ENCODE results near the gene MTHFSD. TPM values are rescaled to one million over a fixed set of nuclear protein-coding genes. Genes with fewer than 3 reads are reported as not detected.

MTHFSD gene
- polyA plus RNA-seq, 1 of the 3 experiments (the other 2 are of a cell fraction), result 15.6 TPM

- Histone ChIP-seq H3K4me3 (ENCODE audit: low read depth in 2 of 2, low read length in 1 of 2) (no peak overlapping the region), H2AFZ (ENCODE audit: low read depth) (no peak overlapping the region), H3K27me3 (ENCODE audit: insufficient read depth) (peaks cover 53% of the 10 kb centered on the region), H3K9ac (no peak overlapping the region), H3K36me3 (replicated peaks in 1 of 2; ENCODE audit: control insufficient read depth in 1 of 2, insufficient read depth in 2 of 2, low read length in 1 of 2) (no peaks in the 10 kb centered on the region), H3K79me2 (ENCODE audit: insufficient read depth) (no peaks in the 10 kb centered on the region), H3K9me2 (no peaks in the 10 kb centered on the region), H3K27ac (ENCODE audit: low read depth in 2 of 2, low read length in 1 of 2) (no peak overlapping the region), H3F3A (replicated peaks; ENCODE audit: insufficient read depth) (no peaks in the 10 kb centered on the region), H3K9me3 (no peaks in the 10 kb centered on the region), H3K4me1 (ENCODE audit: control insufficient read depth in 1 of 2, insufficient read depth in 2 of 2, low read depth in 1 of 2, low read length in 1 of 2) (no peaks in the 10 kb centered on the region), H4K20me1 (ENCODE audit: insufficient read depth) (no peaks in the 10 kb centered on the region), H3K4me2 (no peak overlapping the region)
- ChIA-PET CTCF (interaction anchor here (10.0 kb wide), 1 partner anchor 449 kb away, joined by 178 read pairs; no protein-coding TSS in a partner anchor), POLR2A (no interaction called here)
- no peak for TF ChIP-seq FOSL2 (IDR thresholded peaks at IDR 0.05; ENCODE audit: borderline replicate concordance, low read depth)
- no peak for TF ChIP-seq RAD21 (IDR thresholded peaks at IDR 0.05; ENCODE audit: low read length)
- TF ChIP-seq JUND (IDR thresholded peaks at IDR 0.05), result no peak
- TF ChIP-seq PBX3 (IDR thresholded peaks at IDR 0.05), result no peak
- TF ChIP-seq GABPA (IDR thresholded peaks at IDR 0.05; ENCODE audit: low read depth), result no peak
- no peak for TF ChIP-seq ELF1 (IDR thresholded peaks at IDR 0.05)
- no peak for TF ChIP-seq TCF12 (IDR thresholded peaks at IDR 0.05)
- TF ChIP-seq REST (IDR thresholded peaks at IDR 0.05; ENCODE audit: low read depth, low read length), result no peak
- TF ChIP-seq RCOR1 (IDR thresholded peaks at IDR 0.05; ENCODE audit: low read length), result no peak
- TF ChIP-seq MXI1 (IDR thresholded peaks at IDR 0.05; ENCODE audit: low read depth, low read length), result no peak
- TF ChIP-seq ZBTB33 (IDR thresholded peaks at IDR 0.05; ENCODE audit: borderline replicate concordance, low read depth), result no peak
- TF ChIP-seq MEF2A (IDR thresholded peaks at IDR 0.05; ENCODE audit: borderline replicate concordance, low read depth), result no peak
- TF ChIP-seq EZH2phosphoT487 (IDR thresholded peaks at IDR 0.05; ENCODE audit: borderline replicate concordance, low read depth), result no peak
- TF ChIP-seq, protein P1, sequence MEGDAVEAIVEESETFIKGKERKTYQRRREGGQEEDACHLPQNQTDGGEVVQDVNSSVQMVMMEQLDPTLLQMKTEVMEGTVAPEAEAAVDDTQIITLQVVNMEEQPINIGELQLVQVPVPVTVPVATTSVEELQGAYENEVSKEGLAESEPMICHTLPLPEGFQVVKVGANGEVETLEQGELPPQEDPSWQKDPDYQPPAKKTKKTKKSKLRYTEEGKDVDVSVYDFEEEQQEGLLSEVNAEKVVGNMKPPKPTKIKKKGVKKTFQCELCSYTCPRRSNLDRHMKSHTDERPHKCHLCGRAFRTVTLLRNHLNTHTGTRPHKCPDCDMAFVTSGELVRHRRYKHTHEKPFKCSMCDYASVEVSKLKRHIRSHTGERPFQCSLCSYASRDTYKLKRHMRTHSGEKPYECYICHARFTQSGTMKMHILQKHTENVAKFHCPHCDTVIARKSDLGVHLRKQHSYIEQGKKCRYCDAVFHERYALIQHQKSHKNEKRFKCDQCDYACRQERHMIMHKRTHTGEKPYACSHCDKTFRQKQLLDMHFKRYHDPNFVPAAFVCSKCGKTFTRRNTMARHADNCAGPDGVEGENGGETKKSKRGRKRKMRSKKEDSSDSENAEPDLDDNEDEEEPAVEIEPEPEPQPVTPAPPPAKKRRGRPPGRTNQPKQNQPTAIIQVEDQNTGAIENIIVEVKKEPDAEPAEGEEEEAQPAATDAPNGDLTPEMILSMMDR (IDR thresholded peaks at IDR 0.05), result no peak
- TF ChIP-seq GATA2 (CRISPR knock-in tag; IDR thresholded peaks at IDR 0.05), result no peak
- no peak for DNase-seq
- 30% methylated on average over 5 of the region's 5 CpGs for WGBS (ENCODE audit: low lambda C conversion rate)
Measured at GRCh38 chr16:86523166-86523740, 31.8 kb downstream of the MTHFSD start.
